22Rv1 (cell line): ENCODE measurements around the gene SLC66A1.
"Not testable (repeated sequence)": the region's sequence is repeated elsewhere in the genome, so short reads cannot be mapped to it uniquely, and the experiment has no call there.

Source experiments
- ZFX ChIP-seq: fragments of 450-650 bp; IDR thresholded peaks from 2 replicates; pipeline ENCODE4 v1.6.1; 2017; ENCODE audit warnings: antibody characterized with exemption, borderline replicate concordance
- TF ChIP-seq, protein P1 (sequence below): fragments of 450-650 bp; IDR thresholded peaks from 2 replicates; pipeline ENCODE4 v1.5.1; 2017; ENCODE audit warnings: mild to moderate bottlenecking

- TF ChIP-seq, protein P1, sequence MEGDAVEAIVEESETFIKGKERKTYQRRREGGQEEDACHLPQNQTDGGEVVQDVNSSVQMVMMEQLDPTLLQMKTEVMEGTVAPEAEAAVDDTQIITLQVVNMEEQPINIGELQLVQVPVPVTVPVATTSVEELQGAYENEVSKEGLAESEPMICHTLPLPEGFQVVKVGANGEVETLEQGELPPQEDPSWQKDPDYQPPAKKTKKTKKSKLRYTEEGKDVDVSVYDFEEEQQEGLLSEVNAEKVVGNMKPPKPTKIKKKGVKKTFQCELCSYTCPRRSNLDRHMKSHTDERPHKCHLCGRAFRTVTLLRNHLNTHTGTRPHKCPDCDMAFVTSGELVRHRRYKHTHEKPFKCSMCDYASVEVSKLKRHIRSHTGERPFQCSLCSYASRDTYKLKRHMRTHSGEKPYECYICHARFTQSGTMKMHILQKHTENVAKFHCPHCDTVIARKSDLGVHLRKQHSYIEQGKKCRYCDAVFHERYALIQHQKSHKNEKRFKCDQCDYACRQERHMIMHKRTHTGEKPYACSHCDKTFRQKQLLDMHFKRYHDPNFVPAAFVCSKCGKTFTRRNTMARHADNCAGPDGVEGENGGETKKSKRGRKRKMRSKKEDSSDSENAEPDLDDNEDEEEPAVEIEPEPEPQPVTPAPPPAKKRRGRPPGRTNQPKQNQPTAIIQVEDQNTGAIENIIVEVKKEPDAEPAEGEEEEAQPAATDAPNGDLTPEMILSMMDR: not testable (repeated sequence)
- not testable (repeated sequence) for TF ChIP-seq ZFX
These were observed 38.1 kb upstream of the SLC66A1 start for GRCh38 chr1:19273844-19274531.
